Activated B cell treated with CpG ODN at 0.5 μM for 24 hours (primary cell): ENCODE measurements around the gene TCAF1. TPM values are rescaled to one million over a fixed set of nuclear protein-coding genes. Genes with fewer than 3 reads are reported as not detected.

Experiments used
- ATAC-seq: fragments of 200-7000 bp; cut with Tn5 transposase; one replicate; pipeline ENCODE4 v1.10.0; 2021; ENCODE audit warnings: low read depth, mild to moderate bottlenecking, moderate library complexity
- CTCF ChIA-PET: fragments of 350-600 bp; sonication (Branson Sonifier 250); formaldehyde crosslinking; loops from one replicate; lab custom pipeline; 2021; ENCODE audit warnings: antibody characterized with exemption; lab: Charles Lee
- POLR2A ChIA-PET: fragments of 350-600 bp; sonication (Branson Sonifier 250); formaldehyde crosslinking; loops from one replicate; lab custom pipeline; 2021; ENCODE audit warnings: antibody characterized with exemption; lab: Charles Lee
- DNase-seq: peaks from one replicate; pipeline ENCODE4 v3.0.0; 2022
- H3K27ac Mint-ChIP-seq: one replicate; pipeline ENCODE4 v1.8.0; 2020; ENCODE audit warnings: mixed read lengths
- H3K27me3 Mint-ChIP-seq: one replicate; pipeline ENCODE4 v1.8.0; 2021; ENCODE audit warnings: mixed read lengths
- H3K36me3 Mint-ChIP-seq: one replicate; pipeline ENCODE4 v1.8.0; 2021; ENCODE audit warnings: low read depth, mixed read lengths
- H3K4me1 Mint-ChIP-seq: one replicate; pipeline ENCODE4 v1.8.0; 2021; ENCODE audit warnings: mixed read lengths
- H3K4me3 Mint-ChIP-seq: one replicate; pipeline ENCODE4 v1.8.0; 2020; ENCODE audit warnings: mild to moderate bottlenecking, mixed read lengths
- H3K9me3 Mint-ChIP-seq: one replicate; pipeline ENCODE4 v1.8.0; 2020; ENCODE audit warnings: mixed read lengths
- intact Hi-C: fragments of 100-400 bp; cut with micrococcal nuclease; formaldehyde crosslinking; loops from one replicate; pipeline ENCODE4 v1.15.1; 2024
- total RNA-seq: library from RNA; stranded (reverse); gene quantifications from 2 replicates; pipeline ENCODE4 v1.2.3, GENCODE V29; 2022
- TF ChIP-seq, protein P1 (sequence below): fragments of 200-600 bp; IDR thresholded peaks from one replicate; pipeline ENCODE4 v1.8.0; 2022; ENCODE audit warnings: antibody characterized with exemption, mild to moderate bottlenecking

TCAF1 gene
- total RNA-seq, 1 donor from 2014 or later, result 12.0 TPM

DNA sequence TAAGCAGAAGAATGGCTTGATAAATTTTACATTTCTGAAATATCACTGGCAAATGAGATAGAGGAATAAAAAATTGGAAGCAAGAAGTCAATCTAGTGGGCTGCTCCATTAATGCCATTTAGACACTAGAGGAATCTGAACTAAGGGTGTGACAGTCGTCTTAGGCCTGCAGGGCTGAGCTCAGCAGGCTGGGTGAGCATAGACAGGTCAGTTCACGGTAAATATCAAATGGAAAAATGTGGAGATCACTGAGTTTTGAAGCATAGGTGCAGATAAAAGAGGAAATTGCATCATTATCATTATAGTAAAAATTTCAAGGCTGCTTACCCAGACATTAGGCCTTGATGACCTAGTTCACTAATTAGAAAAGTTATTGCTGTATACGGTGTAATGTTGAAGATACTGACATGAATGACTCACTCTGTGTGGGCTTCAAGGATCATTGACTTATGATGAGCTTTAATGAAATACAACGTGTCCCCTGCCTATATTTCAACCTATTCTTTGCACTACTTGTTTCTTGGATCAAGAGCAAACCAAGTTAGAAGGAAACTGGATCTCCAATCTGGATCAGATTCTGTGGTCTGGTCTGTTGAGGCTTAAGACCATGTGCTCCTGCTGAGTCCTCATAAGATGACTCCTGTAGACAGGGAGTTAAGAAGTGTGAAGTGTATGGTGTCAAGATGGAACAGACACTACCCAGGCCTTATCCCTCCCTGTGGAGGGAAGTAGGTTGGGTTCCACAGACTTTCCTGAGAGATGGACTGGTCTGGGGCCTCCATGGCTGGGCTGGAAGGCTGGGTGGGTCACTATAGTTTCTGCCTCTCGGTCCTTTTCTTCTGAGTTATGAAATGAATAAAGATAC lies 36.6 kb upstream of the TCAF1 start:
- Mint-ChIP-seq H3K9me3 (no peaks in the 10 kb centered on the region), H3K36me3 (no peaks in the 10 kb centered on the region), H3K27me3 (peaks cover 17% of the 10 kb centered on the region), H3K27ac (no peak overlapping the region), H3K4me3 (no peak overlapping the region), H3K4me1 (no peaks in the 10 kb centered on the region)
- ATAC-seq, result no peak
- ChIA-PET CTCF (no interaction called here), POLR2A (no interaction called here)
- no peak for DNase-seq
- TF ChIP-seq, protein P1, sequence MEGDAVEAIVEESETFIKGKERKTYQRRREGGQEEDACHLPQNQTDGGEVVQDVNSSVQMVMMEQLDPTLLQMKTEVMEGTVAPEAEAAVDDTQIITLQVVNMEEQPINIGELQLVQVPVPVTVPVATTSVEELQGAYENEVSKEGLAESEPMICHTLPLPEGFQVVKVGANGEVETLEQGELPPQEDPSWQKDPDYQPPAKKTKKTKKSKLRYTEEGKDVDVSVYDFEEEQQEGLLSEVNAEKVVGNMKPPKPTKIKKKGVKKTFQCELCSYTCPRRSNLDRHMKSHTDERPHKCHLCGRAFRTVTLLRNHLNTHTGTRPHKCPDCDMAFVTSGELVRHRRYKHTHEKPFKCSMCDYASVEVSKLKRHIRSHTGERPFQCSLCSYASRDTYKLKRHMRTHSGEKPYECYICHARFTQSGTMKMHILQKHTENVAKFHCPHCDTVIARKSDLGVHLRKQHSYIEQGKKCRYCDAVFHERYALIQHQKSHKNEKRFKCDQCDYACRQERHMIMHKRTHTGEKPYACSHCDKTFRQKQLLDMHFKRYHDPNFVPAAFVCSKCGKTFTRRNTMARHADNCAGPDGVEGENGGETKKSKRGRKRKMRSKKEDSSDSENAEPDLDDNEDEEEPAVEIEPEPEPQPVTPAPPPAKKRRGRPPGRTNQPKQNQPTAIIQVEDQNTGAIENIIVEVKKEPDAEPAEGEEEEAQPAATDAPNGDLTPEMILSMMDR, result no peak
- intact Hi-C loops, result no loop called here

DNA sequence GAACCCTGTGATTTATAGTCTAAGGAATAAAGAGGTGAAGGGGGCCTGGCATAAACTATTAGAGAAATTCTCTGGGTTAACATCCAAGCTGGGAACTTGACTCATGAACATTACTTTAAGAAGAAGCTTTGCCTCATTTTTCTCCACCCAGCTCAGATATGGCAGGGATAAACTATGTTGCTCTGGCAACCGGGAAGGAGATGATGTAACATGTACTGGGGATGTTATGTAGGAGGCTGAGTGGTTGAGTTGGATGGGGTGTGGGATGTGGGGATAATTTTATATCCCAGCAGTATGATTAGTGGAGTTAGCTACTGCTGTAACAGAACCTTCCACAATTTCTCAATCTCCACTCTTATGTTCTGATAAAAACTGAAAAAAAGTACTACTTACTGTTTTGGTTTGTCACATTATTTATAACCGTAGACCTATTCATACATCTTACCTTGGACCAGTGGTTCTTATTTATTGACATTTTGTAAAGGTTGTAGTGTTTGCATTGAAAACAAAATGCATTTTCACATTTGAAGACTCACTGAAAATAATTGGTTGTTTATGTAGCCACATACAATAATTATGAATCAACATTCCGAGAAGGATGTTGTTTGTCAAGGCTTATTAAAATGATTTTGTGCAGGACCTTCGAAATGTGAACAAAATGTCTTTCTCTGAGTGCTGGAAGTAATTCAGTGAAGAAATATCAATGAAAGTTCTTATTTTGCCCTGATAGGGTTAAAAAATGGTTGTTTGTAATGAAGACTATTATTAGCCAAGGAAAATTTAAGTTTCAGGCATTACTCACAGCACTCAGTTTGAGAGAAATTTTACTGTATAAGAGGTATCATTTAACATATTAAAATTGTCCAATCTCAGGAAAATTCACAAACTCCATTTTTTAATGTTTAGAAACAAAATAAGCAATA lies 34.4 kb upstream of the TCAF1 start:
- no peak overlapping the region for H3K4me3 Mint-ChIP-seq
- peaks cover 17% of the 10 kb centered on the region for H3K27me3 Mint-ChIP-seq
- ATAC-seq, result no peak
- CTCF ChIA-PET, result no interaction called here
- TF ChIP-seq, protein P1, result no peak
- POLR2A ChIA-PET, result no interaction called here
- DNase-seq, result no peak
- intact Hi-C loops, result no loop called here
- H3K9me3 Mint-ChIP-seq, result peaks cover 5% of the 10 kb centered on the region
- H3K27ac Mint-ChIP-seq, result no peak overlapping the region
- no peaks in the 10 kb centered on the region for H3K36me3 Mint-ChIP-seq
- no peaks in the 10 kb centered on the region for H3K4me1 Mint-ChIP-seq

DNA sequence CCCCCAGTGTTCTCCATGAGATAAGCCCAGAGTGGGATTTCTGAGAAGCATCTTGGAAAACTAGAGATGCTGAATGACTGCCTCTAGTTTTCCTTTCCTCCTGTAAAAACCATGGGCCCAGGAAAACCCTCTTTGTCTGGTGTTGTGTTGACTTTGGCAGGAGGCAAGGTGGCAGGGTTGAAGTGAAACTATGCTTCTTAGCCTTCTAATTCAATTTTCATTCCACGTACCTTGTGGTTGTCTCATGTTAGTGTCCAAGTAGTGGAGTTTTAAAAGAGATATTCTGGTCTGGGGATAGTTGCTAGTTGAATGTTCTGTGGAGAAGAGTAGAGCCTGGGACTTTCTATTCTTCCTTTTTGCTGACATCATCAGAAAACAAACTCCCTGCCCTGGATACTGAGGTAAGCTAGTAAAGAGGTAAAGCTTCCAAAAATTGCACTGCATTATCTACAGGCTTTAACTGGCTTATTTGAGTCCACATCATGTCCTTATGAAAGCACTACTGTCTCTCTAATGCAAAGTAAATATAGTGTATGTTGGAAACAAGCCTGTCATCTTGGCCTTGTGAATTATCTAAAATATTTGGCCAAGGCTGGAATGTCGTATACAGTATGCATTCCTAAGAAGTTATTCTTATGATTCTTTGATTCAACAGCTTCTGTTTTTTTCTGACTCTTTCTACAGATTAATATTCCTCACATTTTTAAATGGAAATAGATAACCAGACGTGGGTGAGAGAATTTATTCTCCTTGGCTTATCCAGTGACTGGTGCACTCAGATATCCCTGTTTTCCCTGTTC lies 32.8 kb upstream of the TCAF1 start, which contains the start of gene OR2F2:
Gene OR2F2, plus strand, starts transcription at position 708 of the 800 bp plus-strand sequence. Its CDS starts 0 bp downstream, at position 708.
- no peak for DNase-seq
- no peak within 1 kb of the TSS for H3K4me3 Mint-ChIP-seq
- intact Hi-C loops, result no loop called here
- no peak within 1 kb of the TSS for H3K27ac Mint-ChIP-seq
- no peak for ATAC-seq
- peaks cover 5% of the 10 kb centered on the region for H3K9me3 Mint-ChIP-seq
- TF ChIP-seq, protein P1, result no peak
- H3K36me3 Mint-ChIP-seq, result no peaks in the 10 kb centered on the region
- CTCF ChIA-PET, result no interaction called here
- no peaks in the 10 kb centered on the region for H3K4me1 Mint-ChIP-seq
- POLR2A ChIA-PET, result no interaction called here
- peaks cover 17% of the 10 kb centered on the region for H3K27me3 Mint-ChIP-seq

DNA sequence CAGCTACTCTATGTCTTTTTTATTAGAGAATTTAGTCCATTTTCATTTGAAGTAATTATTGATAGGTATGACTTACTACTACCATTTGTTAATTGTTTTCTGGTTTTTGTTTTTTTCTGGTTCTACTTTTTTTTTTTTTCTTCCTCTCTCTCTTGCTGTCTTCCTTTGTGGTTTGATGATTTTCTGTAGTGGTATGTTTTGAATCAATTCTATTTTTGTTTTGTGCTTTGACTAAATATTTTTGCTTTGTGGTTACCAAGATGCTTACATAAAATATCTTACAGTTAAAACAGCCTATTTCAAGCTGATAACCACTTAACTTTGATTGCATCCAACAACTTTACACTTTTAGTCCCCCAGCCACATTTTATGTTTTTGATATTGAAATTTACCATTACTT lies 29.8 kb upstream of the TCAF1 start:
- POLR2A ChIA-PET, result interaction anchor here (0.6 kb wide), 1 partner anchor 197 kb away, joined by 4 read pairs; no protein-coding TSS in a partner anchor
- CTCF ChIA-PET, result no interaction called here
- TF ChIP-seq, protein P1, result no peak
- H3K27me3 Mint-ChIP-seq, result peaks cover 19% of the 10 kb centered on the region
- no peak overlapping the region for H3K4me3 Mint-ChIP-seq
- DNase-seq, result no peak
- H3K36me3 Mint-ChIP-seq, result no peaks in the 10 kb centered on the region
- intact Hi-C loops, result no loop called here
- peaks cover 5% of the 10 kb centered on the region for H3K9me3 Mint-ChIP-seq
- H3K4me1 Mint-ChIP-seq, result no peaks in the 10 kb centered on the region
- ATAC-seq, result no peak
- no peak overlapping the region for H3K27ac Mint-ChIP-seq
